Stimulated activated CD4-positive, alpha-beta T cell treated with anti-CD3 and anti-CD28 coated beads, Interleukin-1b, Interleukin-23, amount 100 ng/mL, for 24 hours (primary cell): ENCODE measurements around the gene CYP19A1.

ENCODE experiments used
- DNase-seq, 4 experiments: peaks; one replicate each; pipeline ENCODE4 v3.0.0-alpha.2; 2020; ENCODE audit warnings: low read depth in 4 of 4, low spot score in 1 of 4

Gene CYP19A1

DNA sequence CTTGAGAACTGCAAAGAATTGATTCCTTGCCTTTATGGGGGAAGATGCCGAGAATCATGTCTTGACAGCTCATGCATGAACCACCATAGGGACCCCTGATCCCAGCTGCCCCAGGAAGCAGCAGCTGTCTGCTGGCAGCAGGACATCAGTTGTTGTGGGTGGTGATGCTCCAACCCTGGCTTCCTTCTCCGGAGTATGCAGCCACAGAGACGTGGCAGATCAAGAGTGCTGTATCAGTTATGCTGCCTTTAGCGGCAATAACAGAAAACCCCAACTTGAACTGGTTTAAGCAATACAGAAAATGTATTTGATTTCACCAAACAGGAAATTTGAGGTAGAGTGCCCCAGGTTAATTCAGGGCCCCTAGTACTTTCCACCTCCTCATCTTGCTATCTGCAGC lies 151.5 kb downstream of the CYP19A1 start:
- DNase-seq = no peak

- DNase-seq = no peak
Measured at GRCh38 chr15:51186181-51186705, 152.2 kb downstream of the CYP19A1 start.

GRCh38 chr15:51185213-51186159 lies 152.9 kb downstream of the CYP19A1 start:
- no peak for DNase-seq

DNA sequence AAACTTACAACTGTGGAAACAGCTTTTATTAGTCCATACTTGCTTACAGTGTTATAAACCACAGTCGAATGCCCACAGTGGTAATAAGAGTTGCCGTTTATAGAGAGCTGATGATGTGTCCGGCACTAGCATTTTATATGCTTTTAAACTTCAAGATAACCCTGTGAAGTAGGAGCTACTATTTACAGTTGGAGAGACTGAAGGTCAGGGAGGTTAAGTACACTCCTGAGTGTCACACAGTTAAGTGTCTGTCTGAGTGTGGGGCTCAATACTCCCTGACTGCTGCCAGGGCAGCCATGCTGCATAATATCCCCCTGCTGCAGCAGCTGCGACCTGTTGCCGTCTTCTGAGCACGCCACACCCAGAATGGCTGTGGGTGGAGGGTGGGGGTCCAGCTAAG lies 153.8 kb downstream of the CYP19A1 start:
- DNase-seq = no peak

DNA sequence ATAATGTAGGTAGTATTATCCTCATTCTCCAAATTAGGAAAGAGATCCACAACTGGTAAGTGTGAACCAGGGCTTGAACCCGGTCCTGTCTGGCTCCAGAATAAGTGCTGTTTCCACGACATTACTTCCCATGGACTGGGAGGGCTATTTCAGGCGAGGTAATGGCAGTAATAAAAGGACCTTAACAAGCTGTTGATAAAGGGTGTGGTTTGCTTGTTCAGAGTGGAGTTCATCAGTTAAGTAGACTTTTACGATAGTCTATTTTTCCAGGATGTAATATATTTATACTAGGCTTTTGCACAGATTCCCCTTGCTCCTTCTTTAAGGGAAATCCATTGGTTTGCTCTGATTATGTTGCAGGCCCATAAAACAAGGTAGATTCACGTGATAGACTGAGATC lies 155.3 kb downstream of the CYP19A1 start:
- no peak for DNase-seq

- no peak for DNase-seq
Measured at GRCh38 chr15:51181905-51182304, 156.5 kb downstream of the CYP19A1 start.

DNA sequence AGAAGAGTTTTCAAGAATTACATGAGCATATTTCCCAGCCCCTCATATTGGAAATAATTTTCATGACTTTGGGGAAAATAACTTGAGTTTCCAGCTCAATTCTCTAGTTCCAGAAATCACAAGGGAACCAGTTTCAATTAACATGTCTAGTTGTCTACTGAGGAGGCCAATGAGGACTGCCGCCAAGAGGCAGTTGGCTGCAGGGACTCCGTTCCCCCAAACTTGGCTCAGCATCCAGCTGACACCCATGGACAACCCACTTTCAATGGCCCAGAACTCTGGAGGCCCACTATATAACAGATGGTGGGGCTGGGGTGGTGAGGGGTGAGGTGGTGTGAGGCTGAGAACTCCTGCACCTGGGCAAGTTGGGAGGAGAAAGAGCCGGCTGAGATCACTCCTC lies 157.2 kb downstream of the CYP19A1 start:
- DNase-seq = no peak

GRCh38 chr15:51180534-51180933 lies 157.9 kb downstream of the CYP19A1 start:
- no peak for DNase-seq

- DNase-seq = no peak
Measured at GRCh38 chr15:51180011-51180410, 158.4 kb downstream of the CYP19A1 start.

DNA sequence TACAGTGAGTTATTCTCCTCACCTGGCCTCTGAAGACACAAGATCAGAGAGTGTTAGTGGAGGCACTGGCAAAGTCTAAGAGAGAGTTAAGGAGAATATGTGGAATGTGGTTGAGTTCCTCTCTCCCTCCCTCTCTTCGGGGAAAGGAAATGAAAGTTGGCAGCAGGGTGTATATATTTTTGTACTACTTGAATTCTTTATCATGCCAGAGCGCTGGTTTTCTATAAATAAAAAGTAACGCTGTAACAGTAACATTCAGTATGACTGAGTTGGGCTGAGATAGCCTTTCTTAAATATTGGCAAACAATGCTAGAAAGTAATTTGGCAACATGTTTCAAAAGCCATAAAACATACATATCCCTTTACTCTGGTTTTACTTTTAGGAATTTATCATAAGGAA lies 166.2 kb downstream of the CYP19A1 start:
- DNase-seq = no peak

DNA sequence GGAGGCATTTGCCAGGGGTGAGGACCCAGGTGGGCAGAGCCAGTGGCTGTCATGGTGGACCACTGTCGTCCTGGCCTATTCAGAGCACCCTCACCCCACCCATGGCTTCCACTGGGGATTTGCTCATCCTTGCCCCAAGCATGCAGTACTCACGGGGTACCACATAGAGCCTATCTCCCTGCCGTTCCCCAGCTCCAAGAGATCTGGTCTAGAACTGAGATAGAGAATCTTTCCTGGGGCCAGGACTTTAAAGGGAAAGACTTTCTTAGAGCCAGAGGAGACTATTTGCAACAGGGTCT lies 166.8 kb downstream of the CYP19A1 start:
- no peak for DNase-seq

DNA sequence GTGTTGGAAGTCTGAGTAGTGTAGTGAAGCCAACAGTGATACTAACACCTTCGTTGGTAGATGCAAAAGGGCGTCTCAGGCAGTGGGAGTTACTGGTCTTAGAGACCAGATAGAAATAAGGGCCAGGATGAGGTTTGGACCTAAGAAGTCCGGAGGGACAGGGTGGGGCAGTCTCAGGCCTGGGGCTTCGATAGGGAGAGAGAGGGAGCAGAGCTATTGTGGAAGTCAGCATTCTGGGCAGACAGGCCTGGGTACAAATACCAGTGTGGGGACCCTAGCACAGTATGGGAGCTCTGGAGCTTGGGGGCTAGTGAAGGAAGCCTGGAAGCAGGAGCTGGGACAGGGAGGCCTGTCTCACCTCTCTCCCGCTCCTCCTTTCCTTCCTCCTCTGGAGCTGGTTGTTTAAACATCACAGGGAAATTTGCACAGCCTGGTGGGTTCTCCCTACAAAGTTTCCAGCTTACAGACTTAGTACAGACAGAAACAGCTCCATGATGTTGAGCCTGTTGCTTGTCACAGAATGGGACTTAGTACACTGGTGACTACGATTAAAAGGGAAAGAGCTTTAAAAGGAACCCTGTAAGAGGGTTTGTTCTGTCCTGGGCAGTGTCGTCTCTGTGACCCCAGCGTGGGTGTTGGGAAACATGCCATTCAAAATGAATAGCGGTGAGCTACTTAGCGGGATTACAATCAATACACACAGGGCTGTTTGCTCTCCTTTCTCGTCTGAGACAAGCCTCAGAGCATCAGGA lies 167.3 kb downstream of the CYP19A1 start:
- DNase-seq = no peak

DNA sequence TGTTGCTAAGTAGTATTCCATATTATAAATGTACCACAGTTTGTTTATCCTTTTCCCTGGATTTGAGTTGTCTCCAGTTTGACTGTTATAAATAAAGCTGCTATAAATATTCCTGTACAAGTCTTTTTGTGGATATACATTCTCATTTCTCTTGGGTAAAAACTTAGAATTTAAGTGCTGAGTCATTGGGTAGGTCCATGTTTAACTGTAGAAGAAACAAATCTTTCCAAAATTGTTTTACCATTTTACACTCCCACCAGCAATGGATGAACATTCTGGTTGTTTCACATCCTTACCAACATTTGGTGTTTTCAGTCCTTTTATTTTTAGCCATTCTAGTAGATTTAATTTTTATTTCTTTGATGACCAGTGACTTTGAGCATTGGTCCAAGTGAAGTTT lies 169.7 kb downstream of the CYP19A1 start:
- DNase-seq = no peak

DNA sequence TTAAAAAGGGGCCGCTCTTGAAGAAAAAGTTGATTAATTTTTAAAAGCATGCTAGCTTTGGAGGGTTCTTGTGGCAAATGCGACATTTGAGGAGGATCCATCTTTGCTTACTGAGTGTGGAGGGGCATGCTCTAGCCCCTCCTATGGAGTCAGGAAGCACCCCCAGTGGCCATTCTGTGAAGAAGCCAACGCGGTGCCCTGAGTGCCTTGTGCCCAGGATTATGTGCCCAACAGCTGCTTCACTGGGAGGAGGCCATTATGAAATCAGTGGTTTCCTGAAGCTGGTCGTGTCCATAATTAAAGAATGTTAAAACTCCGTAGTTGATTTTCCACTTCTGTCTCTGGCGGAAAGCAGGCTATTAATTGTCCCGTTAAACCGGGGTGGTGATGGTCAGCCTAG lies 174.6 kb downstream of the CYP19A1 start:
- DNase-seq = no peak

DNA sequence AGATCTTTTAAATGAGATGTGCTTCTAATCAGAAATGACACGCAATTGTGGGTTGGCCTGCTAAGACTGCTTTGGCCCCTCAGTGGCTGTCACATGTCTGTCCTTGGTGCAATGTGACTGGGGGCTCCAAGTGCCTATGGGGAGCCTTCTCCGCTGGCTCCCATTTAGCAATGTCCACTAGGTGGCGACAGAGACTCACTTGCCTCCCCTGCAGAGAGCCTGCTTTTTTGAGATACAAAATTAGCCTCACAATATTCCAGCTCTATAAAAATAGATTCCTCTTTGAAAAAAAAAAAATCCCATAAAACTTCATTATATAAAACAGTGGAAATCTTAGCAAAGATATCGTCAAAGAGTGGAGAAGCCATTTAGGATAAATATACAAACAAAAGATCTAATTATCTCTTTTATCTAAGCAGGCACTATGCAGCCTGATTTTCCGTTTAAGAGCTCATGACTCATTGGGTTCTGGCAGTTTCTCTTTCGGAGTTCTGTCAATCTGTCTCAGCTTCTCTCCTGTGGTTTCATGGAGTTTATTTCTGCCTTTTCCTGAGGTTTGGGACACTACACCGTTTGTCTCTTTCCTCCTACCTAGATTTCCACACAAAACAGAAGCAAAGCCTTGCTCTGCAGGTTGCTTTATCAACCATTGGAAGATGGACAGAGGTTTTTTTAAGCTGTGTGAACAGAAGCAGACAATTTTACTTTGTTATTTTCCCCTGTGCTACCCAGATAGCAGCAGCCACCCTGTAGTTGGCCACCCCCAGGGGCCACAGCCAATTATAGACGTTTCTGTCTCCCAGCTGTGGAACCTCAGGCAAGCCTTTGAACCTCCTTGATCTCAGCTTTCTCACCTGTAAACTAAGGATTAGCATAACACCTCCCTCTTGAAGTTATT lies 175.3 kb downstream of the CYP19A1 start:
- DNase-seq = peak; percentile 16 to 54 (median 38)

DNA sequence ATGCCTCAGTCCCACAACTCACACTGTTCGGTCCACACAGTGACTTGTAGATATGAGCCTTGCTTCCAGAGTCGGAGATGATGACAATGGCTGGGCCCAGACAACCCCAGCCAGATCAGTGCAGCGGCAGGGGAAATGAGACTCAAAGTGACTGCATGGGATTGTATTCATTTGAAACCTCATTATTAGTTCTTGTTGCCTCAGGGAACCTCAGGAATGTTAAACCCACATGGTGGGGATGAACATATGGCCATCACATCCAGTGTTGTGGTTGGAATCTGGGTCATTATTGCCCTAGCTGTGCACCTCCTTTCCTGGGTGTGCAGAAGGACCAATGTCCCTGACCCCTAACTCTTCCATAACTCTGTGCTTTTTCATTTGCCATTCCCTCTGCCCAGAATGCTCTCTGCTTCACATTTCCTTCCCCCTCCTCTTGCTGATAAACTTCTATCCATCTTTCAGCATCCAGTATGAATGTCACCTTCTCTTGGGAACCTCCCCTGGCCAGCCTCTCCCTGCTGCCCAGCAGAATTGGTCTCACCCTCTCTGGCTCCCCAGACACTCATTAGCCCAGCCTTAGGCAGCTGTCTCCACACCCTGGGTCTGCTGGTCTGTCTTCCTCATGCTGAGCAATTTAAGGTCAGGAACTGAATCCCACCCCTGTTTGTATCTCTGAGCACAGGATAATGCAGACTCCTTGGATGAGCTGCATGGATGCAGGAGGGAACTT lies 176.7 kb downstream of the CYP19A1 start:
- DNase-seq = no peak

DNA sequence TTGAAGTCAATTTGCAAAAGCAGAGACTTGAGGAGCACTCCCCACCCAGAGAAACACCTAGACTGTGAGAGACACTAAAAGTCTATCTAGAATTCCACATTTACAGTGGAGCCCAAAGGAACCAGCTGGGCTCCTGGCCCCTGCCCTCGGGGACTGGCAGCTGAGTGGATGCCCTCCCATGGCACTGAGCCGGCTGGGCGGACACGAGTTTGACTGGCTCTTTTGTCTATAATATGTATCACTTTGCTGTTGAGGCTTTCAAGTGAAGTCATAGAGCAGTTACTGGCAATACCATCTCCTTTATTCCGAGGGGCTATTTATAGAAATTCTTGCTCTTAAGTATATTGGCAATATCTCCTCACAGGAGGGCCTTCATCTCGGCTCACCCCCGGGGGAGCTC lies 177.9 kb downstream of the CYP19A1 start:
- DNase-seq = no peak
